GM19397 (cell line): ENCODE results near the gene SLC29A4.
"Not testable (repeated sequence)": the region's sequence is repeated elsewhere in the genome, so short reads cannot be mapped to it uniquely, and the experiment has no call there.

Experiments
- ATAC-seq: cut with Tn5 transposase; IDR thresholded peaks from one replicate; pipeline ENCODE4 v1.9.1; 2021; ENCODE audit warnings: mild to moderate bottlenecking, moderate library complexity; ENCODE audit not compliant: unreplicated experiment

The SLC29A4 gene

DNA sequence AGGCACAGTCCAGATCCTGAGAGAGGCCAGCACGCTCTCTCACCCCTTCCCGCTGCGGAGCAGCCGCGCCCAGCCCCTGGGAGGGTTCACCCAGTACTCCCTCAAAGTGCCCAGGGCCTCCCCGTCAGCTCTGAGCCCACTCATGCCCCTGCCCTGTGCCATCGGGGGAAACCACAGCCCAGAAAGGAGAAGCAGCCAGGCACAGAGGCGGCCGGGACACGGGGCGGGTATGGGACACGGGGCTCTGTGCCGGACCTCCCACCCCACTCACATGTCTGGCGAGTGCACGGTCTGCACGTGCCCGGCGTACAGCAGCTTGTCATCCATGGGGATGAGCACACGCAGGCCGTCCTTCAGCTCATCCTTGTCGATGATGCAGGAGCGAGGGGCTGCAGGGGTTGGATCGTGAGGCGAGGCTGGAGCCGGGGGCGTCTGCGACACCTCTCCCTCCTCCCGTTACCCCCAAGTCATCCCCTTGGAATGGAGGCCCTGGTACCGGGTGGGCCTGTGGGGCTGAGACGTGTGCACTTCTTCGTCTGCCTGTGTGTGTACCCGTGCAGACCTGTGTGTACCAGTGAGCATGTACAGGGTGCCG is 38.2 kb downstream of the SLC29A4 start:
- ATAC-seq, result no peak

DNA sequence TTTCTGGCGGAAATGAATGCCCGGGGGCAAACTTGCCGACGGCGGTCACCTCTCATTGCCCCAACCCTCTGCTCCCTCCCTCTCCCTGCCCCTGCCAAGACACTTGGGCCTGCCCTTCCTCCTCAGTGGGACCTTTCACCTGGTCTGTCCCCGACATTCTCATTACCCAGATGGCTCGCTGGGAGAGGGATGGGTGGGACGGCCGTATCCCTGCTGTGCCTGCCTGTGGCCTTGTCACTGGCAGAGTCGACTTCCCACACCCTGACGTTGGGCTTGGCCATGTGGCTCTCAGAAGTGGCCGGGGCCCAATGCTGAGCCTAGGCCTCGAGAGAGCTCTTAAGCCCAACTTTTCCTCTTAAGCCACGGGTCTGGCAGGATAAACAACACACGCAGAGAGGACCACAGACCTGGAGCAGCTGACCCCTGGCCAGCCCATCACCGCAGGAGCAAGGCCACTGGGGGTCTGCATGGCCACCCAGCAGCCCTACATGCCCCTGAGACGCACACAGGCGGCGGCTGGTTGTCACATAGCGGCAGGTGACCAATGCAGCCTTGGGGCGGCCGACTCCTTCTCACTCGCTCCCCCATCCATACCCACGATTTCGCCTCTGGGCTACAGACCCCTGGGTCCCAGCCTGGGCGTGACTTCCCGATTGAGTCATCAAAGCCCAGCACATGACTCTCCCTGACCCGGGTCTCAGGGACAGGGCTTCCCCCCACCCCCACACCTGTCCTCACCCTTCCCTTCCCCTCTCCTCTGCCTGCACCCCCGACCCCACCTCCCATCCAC is 40.1 kb downstream of the SLC29A4 start:
- ATAC-seq, result no peak

GRCh38 chr7:5323800-5324781 is 41.3 kb downstream of the SLC29A4 start:
- not testable (repeated sequence) for ATAC-seq

DNA sequence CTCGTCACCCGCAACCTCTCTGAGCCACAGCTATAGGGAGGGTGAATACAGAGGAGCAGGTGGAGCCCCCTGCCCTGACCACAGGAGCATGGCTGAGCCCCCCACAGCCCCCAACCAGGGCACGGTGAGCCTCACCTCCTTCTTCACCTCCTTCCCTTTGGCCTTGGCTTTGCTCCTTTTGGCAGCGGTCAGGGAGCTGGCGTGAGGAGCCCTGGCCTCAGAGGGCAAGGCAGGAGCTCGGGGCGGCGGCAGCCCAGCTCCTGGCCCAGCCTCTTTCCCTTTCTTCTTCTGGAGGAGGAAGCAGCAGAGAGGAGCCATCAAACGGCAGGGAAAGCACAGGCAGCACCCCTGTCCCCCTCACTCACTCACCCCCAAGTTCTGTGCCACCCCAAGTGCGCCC is 42.2 kb downstream of the SLC29A4 start:
- ATAC-seq, result no peak

- ATAC-seq, result no peak
Measured at GRCh38 chr7:5330288-5330687, 47.5 kb downstream of the SLC29A4 start.

DNA sequence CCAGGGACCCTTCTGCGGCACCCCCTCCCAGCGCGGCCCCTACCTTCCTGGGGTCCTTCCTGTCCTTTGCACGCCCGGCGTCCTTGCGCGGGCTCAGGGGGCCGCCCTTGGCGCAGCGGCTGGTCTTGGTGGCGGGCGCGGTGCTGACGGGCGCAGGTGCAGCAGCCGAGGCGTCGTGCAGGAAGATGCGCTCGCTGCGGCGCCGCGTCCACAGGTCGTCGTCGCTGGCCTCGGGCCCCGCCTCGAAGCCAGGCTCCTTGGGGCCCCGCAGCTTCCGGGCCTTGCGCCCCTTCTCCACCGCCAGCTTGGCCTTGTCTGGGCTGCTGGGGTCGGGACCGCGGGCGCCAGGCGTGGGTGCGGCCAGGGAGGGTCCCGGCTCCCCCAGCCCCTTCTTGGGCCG is 49.8 kb downstream of the SLC29A4 start:
- ATAC-seq, result no peak

DNA sequence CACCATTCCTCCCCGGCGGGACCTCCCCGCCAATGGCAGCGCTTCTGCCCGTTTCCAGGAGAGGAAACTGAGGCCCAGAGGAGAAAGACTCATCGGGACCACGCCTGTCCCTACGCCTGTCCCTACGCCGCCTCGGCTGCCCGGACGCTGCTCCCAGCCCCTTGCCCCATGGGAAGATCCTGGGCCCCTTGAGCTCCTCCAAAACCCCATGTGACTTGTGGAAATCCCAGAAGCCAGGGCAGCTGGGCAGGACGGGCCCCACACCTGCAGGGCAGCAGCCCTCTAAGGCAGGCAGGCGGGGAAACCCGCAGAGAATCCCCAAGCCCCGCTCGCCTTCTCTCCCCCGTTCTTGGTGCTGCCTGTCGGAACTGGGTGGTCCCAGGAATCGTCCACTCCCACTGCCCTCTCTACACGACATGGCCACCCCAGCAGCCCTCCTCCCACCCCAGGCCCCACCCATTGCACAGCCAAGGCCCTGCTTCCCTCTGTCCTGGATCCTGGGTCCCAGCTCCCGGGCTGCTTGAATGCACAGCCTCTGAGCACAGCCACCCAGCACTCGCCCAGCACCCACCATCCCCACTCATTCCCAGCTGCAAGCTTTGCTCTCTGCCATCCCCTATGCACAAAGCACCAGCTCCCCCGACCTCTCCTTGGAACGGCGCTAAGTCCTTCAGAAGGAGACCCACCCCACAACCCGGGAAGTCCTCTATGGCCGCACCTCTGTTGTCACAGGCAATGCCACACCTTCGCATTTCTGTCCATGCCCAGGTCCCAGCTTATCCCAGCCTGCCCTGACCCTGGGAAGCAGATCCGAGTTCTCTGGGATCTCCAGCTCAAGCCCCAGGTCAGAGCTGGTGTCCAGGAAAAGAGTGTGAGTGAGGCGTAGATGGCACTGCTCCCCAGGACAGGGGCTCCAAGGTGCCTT is 50.6 kb downstream of the SLC29A4 start:
- no peak for ATAC-seq

- ATAC-seq, result no peak
Measured at GRCh38 chr7:5334671-5335070, 51.9 kb downstream of the SLC29A4 start.

DNA sequence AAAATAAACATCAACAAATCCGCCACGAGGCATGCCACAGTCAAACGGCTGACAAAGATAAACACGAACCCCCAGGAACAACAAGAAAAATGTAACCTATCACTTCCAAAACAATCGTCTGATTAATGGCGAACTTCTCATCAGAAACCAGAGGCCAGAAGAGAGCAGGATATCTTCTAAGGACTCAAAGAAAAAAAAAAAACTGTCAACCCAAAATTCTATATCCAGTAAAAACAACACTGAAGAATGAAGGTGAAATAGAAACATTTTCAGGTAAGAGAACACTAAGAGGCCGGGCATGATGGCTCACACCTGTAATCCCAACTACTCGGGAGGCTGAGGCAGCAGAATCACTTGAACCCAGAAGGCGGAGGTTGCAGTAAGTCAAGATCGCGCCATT is 54.3 kb downstream of the SLC29A4 start:
- no peak for ATAC-seq

GRCh38 chr7:5339955-5340354 is 57.2 kb downstream of the SLC29A4 start:
- no peak for ATAC-seq

- ATAC-seq, result no peak
Measured at GRCh38 chr7:5342631-5343030, 59.9 kb downstream of the SLC29A4 start.

DNA sequence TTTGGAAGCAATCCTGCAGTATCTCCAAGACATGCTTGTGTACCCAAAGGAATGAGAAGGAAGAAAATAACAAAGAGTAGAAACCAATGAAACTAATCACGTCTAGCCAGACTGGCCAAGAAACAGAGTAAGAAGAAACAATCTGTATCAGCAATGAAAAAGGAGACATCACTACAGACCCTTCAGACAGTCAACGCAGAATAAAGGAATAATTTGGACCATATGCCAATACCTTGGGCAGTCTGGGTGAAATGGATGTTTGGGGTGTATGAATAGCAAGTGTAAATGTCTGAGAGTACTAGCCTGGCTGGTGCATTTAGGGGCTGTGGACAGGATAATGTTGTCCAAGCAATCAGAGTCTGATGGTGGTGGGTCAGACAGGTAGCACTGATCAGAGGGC is 61.1 kb downstream of the SLC29A4 start:
- ATAC-seq, result no peak

GRCh38 chr7:5344342-5344741 is 61.6 kb downstream of the SLC29A4 start:
- ATAC-seq, result no peak

GRCh38 chr7:5345171-5345570 is 62.4 kb downstream of the SLC29A4 start:
- no peak for ATAC-seq

DNA sequence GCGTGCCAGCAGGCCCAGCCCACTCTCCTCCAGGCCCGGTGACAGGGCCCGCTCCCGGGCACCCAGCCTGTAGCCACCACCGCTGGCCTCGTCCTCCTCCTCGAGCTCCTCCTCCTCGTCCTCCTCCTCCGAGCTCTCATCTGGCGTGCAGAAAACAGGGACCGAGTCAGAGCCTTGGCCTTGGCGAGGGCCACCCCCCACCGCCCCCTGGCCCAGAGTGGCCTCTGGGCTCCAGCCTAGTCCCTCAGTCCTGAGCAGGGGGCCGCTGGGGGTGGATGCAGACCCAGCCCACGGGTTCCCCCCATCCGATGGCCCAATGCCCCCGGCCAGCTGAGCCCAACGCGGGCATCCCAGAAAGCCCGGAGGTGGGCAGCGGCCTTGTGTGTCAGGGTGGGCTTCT is 62.9 kb downstream of the SLC29A4 start:
- no peak for ATAC-seq

- ATAC-seq, result no peak
Measured at GRCh38 chr7:5348134-5349004, 65.6 kb downstream of the SLC29A4 start.

GRCh38 chr7:5349005-5349380 is 66.2 kb downstream of the SLC29A4 start:
- ATAC-seq, result no peak

- ATAC-seq, result no peak
Measured at GRCh38 chr7:5349437-5350173, 66.9 kb downstream of the SLC29A4 start.

GRCh38 chr7:5350174-5350463 is 67.4 kb downstream of the SLC29A4 start:
- no peak for ATAC-seq
